Measurements from ENCODE around the gene TK1.

GRCh38 chr17:78129351-78130089 is 57.3 kb downstream of the TK1 start:
- no peak for TF ChIP-seq EZH2 (optimal IDR thresholded peaks at IDR 0.05; ENCODE audit: low read depth, low read length)
- TF ChIP-seq, protein P1, sequence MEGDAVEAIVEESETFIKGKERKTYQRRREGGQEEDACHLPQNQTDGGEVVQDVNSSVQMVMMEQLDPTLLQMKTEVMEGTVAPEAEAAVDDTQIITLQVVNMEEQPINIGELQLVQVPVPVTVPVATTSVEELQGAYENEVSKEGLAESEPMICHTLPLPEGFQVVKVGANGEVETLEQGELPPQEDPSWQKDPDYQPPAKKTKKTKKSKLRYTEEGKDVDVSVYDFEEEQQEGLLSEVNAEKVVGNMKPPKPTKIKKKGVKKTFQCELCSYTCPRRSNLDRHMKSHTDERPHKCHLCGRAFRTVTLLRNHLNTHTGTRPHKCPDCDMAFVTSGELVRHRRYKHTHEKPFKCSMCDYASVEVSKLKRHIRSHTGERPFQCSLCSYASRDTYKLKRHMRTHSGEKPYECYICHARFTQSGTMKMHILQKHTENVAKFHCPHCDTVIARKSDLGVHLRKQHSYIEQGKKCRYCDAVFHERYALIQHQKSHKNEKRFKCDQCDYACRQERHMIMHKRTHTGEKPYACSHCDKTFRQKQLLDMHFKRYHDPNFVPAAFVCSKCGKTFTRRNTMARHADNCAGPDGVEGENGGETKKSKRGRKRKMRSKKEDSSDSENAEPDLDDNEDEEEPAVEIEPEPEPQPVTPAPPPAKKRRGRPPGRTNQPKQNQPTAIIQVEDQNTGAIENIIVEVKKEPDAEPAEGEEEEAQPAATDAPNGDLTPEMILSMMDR (IDR thresholded peaks at IDR 0.05; ENCODE audit: low read length): no peak
